GM19452 (cell line): ENCODE data around the gene SMIM41.

Source experiments
- ATAC-seq: cut with Tn5 transposase; IDR thresholded peaks from one replicate; pipeline ENCODE4 v1.9.1; 2021; ENCODE audit not compliant: unreplicated experiment

The SMIM41 gene

GRCh38 chr12:52120951-52121823 lies 41.7 kb downstream of the SMIM41 start:
- no peak for ATAC-seq

- no peak for ATAC-seq
Measured at GRCh38 chr12:52121824-52122539, 42.5 kb downstream of the SMIM41 start.

DNA sequence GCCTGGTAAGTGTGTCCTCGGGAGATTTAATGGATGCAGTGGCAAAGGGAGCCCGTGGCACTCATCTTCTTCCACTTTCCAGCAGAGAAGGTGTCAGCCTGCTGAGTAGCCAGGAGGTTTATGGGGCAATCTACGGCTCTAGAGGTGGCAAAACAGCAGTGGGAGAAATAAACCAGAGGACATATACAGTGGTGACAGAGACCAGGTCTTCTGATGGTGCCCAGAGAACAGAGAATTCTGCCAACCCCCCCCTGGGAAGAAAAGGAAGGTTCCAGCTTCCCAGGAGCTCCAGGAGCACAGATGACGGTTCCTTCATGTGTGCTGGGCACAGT lies 43.0 kb downstream of the SMIM41 start:
- ATAC-seq, result no peak

- no peak for ATAC-seq
Measured at GRCh38 chr12:52122904-52123303, 43.4 kb downstream of the SMIM41 start.

DNA sequence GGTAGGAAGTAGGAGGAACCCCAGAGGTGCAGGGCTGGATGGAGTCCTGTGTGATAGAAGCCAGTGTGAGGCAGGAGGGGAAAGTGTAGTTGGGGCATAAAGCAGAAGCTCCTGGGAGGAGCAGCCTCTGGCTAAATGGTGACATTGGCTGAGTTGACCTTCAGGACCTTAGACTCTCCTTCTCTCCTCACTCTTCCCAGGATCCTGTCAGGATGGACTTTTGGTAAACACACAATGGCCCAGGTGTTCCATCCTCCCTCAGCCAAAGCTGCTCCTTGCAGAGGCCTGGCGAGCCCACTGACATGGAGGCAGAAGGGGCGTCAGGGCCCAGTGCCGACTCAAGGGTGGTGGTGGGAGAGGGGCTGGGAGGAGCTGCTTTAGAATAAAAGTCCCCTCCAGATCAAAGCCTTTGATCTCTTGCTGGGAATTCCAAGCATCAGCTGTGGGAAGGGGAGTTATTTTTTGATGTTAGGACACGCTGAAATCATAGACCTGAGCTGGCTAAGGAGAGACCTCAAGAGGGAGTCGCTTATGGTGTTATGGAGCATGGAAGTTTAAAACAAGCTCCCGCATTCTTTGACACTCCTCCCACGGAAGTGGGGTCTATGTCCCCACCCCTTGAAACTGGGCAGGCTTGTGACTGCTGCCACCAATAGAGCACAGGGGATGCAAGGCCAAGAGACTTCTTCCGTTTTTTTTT lies 44.1 kb downstream of the SMIM41 start:
- no peak for ATAC-seq

DNA sequence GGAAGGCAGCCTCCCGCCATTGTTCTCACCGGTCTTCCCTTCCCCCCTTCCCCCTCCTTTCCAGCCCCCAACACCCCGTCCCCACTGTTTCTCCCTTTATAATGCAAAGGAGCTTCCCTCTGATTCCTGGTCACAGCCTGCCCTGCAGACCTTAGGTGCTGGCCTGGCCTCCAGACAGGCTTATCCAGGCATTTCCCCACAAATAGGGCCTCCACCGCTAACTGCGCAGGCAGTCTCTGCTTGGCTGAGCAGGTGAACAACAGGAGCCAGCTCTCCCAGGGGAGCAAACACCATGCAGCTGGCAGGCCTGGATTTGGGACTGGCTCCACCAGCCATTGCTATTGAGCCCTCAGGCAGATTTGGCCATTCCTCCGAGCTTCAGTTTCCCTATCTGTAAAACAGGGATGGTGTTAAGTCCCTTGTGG lies 46.0 kb downstream of the SMIM41 start:
- ATAC-seq, result no peak

DNA sequence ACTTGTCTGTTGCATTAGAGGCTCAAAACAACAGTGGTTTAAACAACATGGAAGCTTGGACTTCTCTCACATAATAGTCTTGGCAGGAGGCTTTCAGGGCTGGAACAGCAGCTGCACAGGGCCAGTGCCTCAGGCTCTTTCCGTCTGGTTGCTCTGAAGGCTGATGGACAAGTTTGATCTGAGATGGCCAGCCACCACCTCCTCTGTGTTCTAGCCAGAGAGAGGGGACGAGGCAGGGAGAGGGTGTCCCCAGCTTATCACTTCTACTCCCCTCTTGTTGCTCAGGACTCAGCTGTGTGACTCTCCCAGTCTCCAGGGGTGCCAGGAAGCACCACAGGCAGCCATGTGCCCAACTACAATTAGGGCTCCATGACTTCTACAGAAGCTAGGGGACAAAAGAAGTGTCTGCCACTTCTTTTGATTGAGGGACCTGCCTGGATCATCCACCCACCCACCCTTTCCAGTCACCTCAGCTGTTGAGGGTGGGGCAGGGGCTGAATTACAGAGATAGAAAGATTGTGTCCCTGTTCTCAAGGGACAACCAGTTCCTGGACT lies 46.6 kb downstream of the SMIM41 start:
- no peak for ATAC-seq

DNA sequence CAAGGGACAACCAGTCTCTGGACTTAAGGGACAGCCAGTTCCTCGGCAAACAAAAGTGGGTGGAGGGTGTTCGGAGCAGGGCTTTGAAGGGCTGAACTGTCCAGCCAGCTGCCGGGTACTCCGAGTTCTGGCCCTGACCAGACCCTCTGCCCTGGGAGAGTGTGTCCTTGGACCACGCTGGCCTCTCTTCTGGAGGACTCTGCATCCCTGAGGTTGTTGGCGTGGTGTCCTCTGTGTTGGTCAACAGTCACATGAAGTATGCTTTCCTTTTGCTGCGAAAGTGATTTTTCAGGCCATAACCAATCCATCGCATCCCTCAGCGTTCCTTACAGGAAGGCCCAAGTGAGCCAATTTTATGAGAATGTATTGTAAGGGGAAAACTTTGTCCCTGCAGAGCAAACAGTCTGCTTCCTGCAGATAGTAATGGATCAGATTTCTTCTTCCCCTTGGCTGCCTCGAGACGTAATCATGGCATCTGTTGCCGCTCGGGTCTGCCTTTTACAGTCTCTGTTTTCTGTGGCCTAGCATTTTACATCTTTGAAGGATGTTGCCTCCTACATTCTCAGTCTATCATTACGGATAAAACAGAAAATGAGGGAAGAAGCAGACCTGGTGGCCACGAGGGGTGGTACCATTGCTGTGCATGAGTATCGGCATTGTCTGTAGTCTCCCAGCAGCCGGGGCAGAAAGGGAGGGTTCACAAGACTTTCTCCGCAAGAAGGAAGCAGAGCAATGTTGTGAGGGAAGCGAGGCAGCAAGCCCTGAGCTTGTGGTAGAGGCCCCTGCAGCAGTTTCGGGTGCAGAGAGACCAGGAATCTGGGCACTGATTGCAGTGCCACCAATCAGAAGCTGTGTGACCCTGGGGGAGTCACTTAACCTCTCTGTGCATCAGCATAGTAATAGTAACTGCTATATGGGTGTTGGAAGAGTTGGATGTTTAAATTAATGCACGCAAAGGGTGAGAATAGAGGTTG lies 47.4 kb downstream of the SMIM41 start:
- ATAC-seq, result no peak

DNA sequence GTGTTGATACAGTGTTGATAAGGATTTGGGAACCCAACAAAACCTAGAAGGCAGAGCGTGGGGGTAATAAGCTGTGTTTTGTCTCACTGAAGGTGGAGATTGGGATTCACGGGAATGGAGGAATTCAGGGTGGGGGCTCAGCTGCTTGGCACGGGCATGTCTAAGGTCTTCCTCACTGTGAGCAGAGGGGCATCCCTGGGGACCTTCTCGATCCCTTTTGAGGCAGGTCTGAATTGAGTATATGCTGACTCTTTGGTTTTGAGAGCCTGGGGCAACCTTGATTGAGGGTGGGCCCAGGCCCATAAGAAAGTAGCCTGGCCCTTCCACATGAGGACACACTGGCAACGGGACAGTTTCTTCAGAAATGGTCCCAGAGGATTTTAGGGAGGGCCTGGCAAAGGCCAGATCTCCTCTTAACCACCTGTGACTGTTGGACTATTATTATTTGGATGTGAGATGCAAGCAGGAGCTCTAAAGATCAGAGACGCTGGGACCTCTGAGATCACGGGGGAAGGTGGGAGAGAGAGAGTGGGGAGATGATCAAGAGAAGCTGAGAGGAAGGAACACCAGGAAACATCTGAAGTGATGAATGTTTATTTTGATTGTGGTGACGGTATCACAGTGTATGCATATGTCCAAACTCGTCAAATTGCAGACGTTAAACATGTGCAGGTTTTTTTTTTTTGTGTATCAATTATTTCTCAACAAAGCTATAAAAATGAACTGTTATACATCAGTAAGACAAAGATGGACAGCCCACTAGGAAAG lies 48.4 kb downstream of the SMIM41 start:
- no peak for ATAC-seq

GRCh38 chr12:52130711-52131110 lies 51.2 kb downstream of the SMIM41 start:
- no peak for ATAC-seq

GRCh38 chr12:52132754-52133161 lies 53.3 kb downstream of the SMIM41 start:
- ATAC-seq, result no peak

DNA sequence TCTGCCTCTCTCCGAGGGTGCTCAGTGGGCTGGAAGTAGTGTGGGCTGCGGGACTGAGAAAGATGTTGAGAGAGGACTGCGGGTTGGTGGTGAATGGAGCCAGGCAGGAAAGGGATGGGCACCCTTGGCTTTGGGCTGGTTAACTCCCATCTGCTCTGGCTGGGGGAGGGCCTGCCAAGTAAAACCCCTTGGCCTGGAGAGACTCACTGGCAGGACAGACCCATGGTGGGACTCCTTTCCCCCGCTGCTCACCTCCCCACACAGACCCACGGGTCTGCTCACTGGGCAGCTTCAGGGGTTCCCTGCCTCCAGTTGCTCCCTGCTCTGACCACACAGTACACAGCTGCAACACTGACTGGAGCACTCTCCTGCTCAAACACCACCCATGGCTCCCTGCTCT lies 58.2 kb downstream of the SMIM41 start:
- no peak for ATAC-seq

- ATAC-seq, result no peak
Measured at GRCh38 chr12:52139147-52139546, 59.6 kb downstream of the SMIM41 start.

GRCh38 chr12:52139579-52140062 lies 60.1 kb downstream of the SMIM41 start:
- no peak for ATAC-seq

GRCh38 chr12:52141306-52141705 lies 61.8 kb downstream of the SMIM41 start:
- no peak for ATAC-seq

GRCh38 chr12:52141875-52142274 lies 62.4 kb downstream of the SMIM41 start:
- ATAC-seq, result no peak

DNA sequence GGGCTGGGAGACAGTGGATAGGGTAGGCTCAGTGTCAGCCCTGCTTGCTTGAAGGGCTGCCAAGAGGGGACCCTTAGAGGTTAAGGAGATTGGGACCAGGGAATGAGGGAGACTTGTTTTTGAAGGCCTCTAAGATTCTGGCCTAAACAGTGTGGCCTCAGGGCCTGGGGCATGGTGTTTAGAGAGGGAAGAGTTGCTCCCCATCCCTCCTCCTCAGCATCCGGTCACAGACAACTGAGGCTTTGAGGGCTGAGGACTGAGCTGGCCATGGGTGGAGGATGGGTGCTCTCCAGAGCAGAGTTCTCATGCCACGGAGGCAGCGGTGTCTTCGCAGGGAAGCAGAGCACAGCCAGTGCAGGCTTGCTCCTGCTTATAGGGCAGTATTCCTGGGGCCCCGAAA lies 62.9 kb downstream of the SMIM41 start:
- ATAC-seq, result no peak

DNA sequence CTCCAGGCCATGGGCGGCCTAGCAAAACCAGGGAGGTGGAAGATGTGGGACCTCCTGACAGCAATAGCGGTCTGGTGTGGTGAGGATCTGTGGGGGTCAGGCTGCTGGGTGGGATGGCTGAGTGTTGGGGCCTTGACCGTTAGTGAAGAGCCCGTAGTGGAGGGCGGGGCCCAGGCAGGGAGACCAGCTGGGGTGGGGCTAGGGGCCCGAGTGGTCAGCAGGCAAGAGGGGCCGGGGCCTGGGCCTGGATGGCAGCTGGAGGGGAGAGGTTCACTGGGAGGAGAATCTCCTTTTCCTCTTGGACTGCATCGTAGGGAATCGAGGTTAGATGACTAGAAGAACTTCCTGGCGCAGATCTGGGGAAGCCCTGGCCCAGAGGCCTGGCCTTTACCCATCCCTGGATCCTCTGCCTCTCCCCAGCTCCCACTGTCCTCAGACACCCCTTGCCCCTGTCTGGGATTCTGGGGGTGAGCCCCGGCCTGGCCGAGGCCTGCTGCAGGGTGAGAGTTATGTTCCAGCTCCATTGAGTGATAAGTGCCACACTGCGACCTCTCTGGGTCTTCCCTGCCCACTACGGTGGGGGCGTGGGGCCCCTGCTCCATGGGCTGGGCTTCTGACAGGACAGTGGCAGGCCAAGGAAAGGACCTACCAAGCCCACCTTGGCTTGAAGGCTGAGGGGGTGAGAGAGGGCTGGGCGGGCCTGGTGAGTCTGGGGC lies 65.2 kb downstream of the SMIM41 start:
- no peak for ATAC-seq
